GM23338 (cell line): ENCODE results near the gene XDH.

Source experiments
- CREB1 ChIP-seq: fragments of 250-450 bp; sonication (Bioruptor Pico); IDR thresholded peaks from 2 replicates; pipeline ENCODE4 v1.5.0; 2020; ENCODE audit warnings: low read depth, mild to moderate bottlenecking, moderate library complexity
- EZH2 ChIP-seq: fragments of 200-600 bp; sonication (generic); IDR thresholded peaks from one replicate; pipeline ENCODE4 v1.8.0; 2017; ENCODE audit warnings: antibody characterized with exemption, mild to moderate bottlenecking, low read depth; ENCODE audit not compliant: unreplicated experiment
- JUNB ChIP-seq: IDR thresholded peaks from one replicate; pipeline ENCODE4 v1.6.1; 2016; ENCODE audit warnings: antibody characterized with exemption; ENCODE audit not compliant: unreplicated experiment
- POLR2AphosphoS5 ChIP-seq: IDR thresholded peaks from 2 replicates; pipeline ENCODE4 v1.6.1; 2016; ENCODE audit warnings: antibody characterized with exemption, low read depth
- TF ChIP-seq, protein P1 (sequence below), 2 experiments: fragments of 200-600 bp in 1 of 2; sonication (generic) in 1 of 2; conservative IDR thresholded peaks; 2 replicates each; pipeline versions ENCODE4 v1.5.1 to v1.6.1; 2016 to 2017; ENCODE audit warnings: antibody characterized with exemption in 2 of 2, low read depth in 2 of 2, mild to moderate bottlenecking in 2 of 2, moderate library complexity in 1 of 2
- TF ChIP-seq, protein P2 (sequence below): IDR thresholded peaks from one replicate; pipeline ENCODE4 v1.6.1; 2018; ENCODE audit warnings: antibody characterized with exemption; ENCODE audit not compliant: unreplicated experiment

DNA sequence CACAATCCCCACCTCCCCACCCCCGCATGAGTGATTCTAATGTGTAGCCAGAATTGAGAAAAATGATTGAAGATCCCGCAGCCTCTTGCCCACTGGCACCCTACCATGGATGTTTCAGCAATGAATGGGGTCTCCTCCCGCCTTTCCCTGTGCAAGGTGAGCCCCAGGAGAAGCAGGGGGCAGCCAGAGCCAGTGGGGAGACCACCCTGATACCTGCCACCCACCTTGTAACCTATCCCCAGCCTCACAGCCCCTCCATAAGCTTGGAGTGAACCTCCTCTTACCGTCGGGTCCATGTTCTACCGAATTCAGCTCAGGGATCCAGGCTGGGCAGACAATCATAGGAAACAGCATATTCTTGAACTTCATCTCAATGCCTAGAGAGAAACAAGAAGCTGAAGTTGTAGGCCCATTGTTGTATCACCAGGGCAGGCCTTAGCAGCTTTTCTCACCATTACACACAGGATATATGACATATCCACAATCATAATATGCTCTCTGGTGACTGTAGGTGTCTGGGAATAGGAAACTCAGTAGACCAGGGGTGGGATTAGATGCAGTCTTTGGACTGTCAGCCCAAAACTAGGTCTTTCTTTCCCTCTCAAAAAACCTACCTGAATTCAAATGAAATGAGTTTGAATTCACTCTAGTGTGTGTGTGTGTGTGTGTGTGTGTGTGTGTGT, 30.9 kb downstream of the XDH start:
- TF ChIP-seq, protein P1, sequence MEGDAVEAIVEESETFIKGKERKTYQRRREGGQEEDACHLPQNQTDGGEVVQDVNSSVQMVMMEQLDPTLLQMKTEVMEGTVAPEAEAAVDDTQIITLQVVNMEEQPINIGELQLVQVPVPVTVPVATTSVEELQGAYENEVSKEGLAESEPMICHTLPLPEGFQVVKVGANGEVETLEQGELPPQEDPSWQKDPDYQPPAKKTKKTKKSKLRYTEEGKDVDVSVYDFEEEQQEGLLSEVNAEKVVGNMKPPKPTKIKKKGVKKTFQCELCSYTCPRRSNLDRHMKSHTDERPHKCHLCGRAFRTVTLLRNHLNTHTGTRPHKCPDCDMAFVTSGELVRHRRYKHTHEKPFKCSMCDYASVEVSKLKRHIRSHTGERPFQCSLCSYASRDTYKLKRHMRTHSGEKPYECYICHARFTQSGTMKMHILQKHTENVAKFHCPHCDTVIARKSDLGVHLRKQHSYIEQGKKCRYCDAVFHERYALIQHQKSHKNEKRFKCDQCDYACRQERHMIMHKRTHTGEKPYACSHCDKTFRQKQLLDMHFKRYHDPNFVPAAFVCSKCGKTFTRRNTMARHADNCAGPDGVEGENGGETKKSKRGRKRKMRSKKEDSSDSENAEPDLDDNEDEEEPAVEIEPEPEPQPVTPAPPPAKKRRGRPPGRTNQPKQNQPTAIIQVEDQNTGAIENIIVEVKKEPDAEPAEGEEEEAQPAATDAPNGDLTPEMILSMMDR (conservative IDR thresholded peaks at IDR 0.05; ENCODE audit: low read depth in 2 of 2): no peak
- TF ChIP-seq CREB1 (CRISPR knock-in tag) (no peak), POLR2AphosphoS5 (no peak), EZH2 (no peak), JUNB (no peak)
- TF ChIP-seq, protein P2, sequence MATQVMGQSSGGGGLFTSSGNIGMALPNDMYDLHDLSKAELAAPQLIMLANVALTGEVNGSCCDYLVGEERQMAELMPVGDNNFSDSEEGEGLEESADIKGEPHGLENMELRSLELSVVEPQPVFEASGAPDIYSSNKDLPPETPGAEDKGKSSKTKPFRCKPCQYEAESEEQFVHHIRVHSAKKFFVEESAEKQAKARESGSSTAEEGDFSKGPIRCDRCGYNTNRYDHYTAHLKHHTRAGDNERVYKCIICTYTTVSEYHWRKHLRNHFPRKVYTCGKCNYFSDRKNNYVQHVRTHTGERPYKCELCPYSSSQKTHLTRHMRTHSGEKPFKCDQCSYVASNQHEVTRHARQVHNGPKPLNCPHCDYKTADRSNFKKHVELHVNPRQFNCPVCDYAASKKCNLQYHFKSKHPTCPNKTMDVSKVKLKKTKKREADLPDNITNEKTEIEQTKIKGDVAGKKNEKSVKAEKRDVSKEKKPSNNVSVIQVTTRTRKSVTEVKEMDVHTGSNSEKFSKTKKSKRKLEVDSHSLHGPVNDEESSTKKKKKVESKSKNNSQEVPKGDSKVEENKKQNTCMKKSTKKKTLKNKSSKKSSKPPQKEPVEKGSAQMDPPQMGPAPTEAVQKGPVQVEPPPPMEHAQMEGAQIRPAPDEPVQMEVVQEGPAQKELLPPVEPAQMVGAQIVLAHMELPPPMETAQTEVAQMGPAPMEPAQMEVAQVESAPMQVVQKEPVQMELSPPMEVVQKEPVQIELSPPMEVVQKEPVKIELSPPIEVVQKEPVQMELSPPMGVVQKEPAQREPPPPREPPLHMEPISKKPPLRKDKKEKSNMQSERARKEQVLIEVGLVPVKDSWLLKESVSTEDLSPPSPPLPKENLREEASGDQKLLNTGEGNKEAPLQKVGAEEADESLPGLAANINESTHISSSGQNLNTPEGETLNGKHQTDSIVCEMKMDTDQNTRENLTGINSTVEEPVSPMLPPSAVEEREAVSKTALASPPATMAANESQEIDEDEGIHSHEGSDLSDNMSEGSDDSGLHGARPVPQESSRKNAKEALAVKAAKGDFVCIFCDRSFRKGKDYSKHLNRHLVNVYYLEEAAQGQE: no peak
